Thyroid gland (tissue), 4 donors: ENCODE results near the gene RAD54L.
A peak's percentile ranks its signal among the peaks of the same experiment; 100 is the strongest.

Experiments used
- CTCF ChIP-seq, 6 experiments: fragments of 200-600 bp in 3 of 6; fragments of 450-650 bp in 3 of 6; sonication (generic) in 3 of 6; IDR thresholded peaks; one replicate each; pipeline ENCODE4 v1.5.1; 2016 to 2019; ENCODE audit warnings: antibody characterized with exemption in 6 of 6, mild to moderate bottlenecking in 2 of 6, inconsistent platforms in 1 of 6, moderate library complexity in 1 of 6
- POLR2A ChIP-seq, 2 donors: fragments of 450-650 bp; IDR thresholded peaks; one replicate each; pipeline ENCODE4 v1.6.1; 2017; ENCODE audit warnings: antibody characterized with exemption in 2 of 2, mild to moderate bottlenecking in 2 of 2, moderate library complexity in 1 of 2

DNA sequence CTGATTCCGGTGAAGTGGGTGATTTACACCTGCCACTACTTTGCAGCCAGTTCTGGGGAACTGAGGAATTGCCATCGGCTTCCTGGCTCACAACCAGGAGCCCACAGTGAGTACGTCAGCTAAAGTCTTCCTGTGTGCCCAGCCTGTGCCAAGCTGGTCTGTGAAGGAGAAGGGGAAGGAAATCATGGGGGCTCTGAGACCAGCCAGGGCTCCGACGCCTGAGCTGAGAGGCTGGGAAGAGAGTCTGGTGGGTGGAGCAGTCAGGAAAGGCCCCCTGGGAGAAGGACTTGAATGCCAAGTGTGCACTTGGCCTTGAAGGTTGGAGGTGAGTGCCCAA is 43.2 kb upstream of the RAD54L start:
- TF ChIP-seq CTCF (IDR thresholded peaks at IDR 0.05) (no peak), POLR2A (IDR thresholded peaks at IDR 0.05) (peak in 1 of 2 donors; percentile 67)
